DOHH2 (cell line): ENCODE results near the gene SLC30A4.

ENCODE experiments used
- CTCF ChIP-seq: fragments of 200-600 bp; sonication (generic); IDR thresholded peaks from one replicate; pipeline ENCODE4 v1.5.1; 2014; ENCODE audit warnings: antibody characterized with exemption, mild to moderate bottlenecking, low read depth, low read length; ENCODE audit not compliant: poor library complexity, severe bottlenecking
- EZH2phosphoT487 ChIP-seq: fragments of 200-600 bp; sonication (generic); IDR thresholded peaks from 2 replicates; pipeline ENCODE4 v1.6.1; 2017; ENCODE audit warnings: borderline replicate concordance, mild to moderate bottlenecking, antibody characterized with exemption, low read length, moderate library complexity, mixed read lengths

GRCh38 chr15:45534821-45535220 lies 12.3 kb upstream of the SLC30A4 start:
- TF ChIP-seq CTCF (no peak), EZH2phosphoT487 (no peak)
